Inflammatory macrophage treated with lipopolysaccharide for 1 hour (primary cell): Measurements from ENCODE around the gene BEND7.

Experiments used
- DNase-seq, 2 donors: peaks; one replicate each; pipeline ENCODE4 v3.0.0-alpha.2; 2020 to 2022

Gene BEND7

DNA sequence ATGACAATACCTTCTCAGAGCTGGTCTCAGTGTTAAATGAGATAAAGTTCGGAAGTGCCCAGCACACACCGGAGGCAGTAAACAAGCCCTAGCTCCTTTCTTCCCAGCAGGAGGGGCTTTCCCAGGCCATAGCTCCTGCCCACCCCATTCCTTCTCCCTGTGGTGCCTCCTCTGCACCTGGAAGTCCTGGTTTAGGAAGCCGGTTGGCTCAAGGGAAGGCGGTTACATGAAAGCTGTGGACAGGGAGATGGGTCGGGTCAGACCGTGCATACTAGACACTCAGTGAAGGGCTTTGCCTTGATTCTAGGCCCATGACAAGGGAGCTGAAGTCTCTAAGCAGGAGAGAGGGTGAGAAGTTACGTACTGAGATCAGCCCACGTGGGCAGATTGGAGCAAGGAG, 8.6 kb downstream of the BEND7 start:
- no peak for DNase-seq

DNA sequence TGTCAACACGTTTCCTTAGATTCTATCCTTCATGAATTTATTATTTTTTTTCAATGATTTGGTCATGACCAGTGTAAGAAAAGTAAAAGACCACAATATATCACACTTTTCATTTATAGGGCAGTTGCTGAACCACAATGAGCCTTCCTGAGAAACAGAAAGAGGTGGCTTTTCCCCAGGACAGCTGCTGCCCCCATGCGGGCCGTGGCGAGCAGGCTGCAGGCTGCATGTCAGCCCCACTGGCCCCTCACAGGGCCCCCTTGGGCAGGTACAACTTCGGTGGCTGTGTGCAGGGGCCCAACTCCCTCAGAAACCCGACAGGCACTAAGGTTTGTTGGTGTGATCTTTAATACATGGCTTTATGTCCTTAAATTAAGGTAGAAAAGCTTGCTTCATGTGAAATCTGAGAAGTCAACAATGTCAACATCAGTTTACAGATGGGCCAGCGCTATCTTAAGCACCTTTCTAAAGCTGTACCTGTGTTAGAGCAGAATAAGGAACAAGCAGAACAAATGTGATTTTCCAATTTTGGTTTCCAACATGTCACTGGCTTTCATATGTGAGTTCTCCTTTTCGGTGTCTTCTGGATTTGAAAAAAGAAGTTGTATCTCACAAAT, 10.6 kb downstream of the BEND7 start:
- DNase-seq = no peak

GRCh38 chr10:13517675-13518074, 11.1 kb downstream of the BEND7 start:
- DNase-seq = no peak

DNA sequence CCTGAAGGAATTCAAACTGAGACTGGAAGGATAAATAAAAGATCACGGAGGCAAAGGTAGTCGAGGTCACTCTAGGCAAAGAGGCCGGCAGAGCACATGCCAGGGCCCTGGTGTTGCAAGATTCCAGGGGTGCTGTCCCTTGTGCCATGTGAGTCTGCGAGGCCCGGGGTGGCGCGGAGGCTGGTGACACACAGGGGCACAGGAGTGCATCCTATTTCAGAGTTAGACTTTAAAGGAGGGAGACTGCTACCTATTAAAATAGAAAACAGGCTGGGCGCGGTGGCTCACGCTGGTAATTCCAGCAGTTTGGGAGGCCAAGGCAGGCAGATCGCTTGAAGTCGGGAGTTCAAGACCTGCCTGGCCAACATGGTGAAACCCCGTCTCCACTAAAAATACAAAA, 12.6 kb downstream of the BEND7 start:
- DNase-seq = no peak

DNA sequence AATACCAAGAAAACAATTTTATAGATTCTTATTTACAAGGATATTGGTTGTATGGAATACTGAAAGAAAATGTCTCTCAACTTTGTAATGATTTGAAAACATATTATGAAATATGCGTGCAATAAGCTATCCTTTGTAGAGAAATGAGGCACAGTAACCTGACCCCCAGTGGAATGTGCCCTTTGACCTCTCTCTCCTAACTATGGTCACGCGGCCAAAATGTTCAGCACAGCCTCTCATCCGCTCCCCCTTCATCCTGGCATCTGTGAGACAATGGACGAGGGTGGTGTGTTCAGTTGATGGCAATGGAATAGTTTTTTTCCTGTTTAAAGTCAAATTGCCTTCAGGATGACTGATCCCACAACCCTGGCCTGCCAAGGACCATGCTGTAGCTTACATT, 13.3 kb downstream of the BEND7 start:
- no peak for DNase-seq

DNA sequence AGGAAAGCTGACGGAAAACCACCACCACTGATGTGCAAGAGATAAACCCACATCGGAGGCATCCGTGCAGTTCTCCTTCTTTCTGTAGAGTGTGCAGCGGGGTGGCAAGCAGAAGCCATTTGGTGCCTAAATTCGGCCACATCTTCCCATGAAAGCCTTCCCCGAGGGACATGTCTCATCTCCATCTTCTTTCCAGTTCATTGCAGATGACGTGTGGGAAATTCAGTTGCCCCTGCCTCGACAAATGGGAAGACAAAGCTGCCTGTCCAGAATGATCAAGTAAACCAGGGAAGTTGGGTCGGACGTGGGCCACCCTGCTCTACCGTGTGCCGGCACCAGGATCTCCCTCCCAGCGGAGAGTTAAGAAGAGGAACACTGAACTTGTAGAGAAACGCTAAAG, 14.5 kb downstream of the BEND7 start:
- DNase-seq = no peak

DNA sequence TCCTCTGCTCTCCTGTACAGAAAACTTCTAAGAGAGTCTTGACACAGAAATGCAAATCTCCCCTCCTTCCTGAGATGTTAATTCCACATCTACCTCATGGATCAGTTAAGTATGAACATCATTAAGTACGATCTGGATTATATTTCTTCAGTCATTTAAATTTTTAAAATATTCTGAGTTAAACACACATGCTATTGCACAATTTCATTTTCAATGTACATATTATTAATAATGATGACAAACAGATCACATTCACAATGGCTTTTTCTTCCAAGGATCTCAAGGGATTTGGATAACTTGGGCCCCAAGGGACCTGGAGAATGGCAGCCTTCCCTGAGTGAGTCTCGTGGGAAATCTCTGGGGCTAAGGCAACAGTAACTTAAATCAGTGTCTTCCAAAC, 16.2 kb downstream of the BEND7 start:
- DNase-seq = no peak

DNA sequence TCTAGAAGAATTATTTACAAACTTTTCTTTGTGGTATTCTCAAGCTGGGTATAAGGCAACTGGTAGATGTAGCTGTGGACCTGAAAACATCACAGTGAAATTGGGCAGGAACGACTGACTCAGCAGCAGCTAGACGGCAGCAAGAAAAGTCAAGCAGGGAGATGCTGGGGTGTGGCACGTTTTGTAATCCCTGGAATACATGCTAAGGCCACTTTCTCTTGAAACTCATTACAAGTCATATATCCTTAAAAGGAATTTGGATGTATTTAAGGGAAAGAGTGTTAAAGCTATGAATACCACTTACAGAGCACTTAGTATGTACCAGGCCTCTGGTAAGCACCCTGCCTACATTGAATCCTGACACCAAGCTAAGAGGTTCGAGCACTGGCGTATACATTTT, 17.4 kb downstream of the BEND7 start:
- no peak for DNase-seq

GRCh38 chr10:13505052-13505680, 23.6 kb downstream of the BEND7 start:
- DNase-seq = no peak

DNA sequence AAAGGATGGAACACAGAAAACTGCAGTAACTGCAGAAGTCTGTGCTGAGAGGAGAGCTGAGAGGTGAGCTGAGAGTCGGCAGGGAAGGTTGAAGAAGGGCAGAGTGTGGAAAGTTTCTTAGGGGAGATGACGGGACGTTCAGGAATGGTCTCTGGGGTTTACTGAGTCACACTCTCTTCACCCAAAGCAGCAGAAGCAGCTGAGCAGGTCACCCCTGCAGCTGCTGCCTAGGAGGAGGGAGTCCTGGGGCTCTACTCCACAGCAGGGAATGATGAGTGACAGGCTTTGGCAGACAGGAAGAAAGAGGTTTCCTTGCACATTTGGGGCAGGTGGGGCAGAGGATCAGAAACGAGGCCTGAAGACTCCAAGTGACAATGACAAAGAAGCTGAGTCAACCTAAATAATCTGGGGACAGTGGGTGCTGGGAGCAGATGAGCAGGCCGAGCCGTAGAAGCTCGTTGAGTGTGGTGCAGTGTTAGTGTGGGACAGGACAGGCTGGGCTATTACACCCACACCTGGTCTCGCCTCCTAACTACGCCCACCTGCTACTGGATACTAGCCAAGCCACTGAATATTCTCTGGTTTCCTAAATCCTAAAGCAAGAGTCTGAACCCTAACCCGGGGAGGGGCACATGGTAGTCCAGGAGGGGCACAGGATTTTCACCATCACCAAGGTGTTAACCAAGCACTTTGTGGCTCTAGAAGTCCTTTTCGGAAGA, 24.9 kb downstream of the BEND7 start:
- no peak for DNase-seq

GRCh38 chr10:13502380-13502779, 26.4 kb downstream of the BEND7 start:
- no peak for DNase-seq

- DNase-seq = no peak
These were observed 28.6 kb downstream of the BEND7 start for GRCh38 chr10:13500201-13500600.

GRCh38 chr10:13499150-13499549, 29.7 kb downstream of the BEND7 start:
- no peak for DNase-seq

GRCh38 chr10:13496931-13497330, 31.9 kb downstream of the BEND7 start:
- no peak for DNase-seq

- no peak for DNase-seq
These were observed 32.6 kb downstream of the BEND7 start for GRCh38 chr10:13496164-13496563.

- DNase-seq = no peak
These were observed 36.2 kb downstream of the BEND7 start for GRCh38 chr10:13492493-13493180.

GRCh38 chr10:13491747-13492360, 37.0 kb downstream of the BEND7 start:
- no peak for DNase-seq

- no peak for DNase-seq
These were observed 38.3 kb downstream of the BEND7 start for GRCh38 chr10:13490503-13490902.

- no peak for DNase-seq
These were observed 39.7 kb downstream of the BEND7 start for GRCh38 chr10:13489035-13489599.

DNA sequence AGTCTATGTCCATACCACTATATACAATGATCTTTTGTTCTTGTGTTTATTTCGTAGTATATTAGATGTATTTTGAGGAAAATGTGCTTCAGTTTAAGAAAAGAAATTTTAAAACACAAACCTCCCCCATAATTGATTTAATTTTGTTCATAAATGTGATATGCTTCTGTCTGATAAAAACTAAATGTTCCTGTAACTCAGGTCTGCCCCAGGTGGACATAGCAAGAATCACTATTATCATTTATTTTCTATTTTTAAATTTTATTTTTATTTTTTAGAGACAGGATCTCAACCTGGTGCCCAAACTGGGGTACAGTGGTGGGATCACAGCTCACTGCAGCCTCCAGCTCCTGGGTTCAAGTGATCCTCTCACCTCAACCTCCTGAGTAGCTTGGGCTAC, 43.2 kb downstream of the BEND7 start:
- no peak for DNase-seq

- DNase-seq = no peak
These were observed 44.9 kb downstream of the BEND7 start for GRCh38 chr10:13483951-13484350.

GRCh38 chr10:13483073-13483472, 45.7 kb downstream of the BEND7 start:
- DNase-seq = no peak

GRCh38 chr10:13481690-13482089, 47.1 kb downstream of the BEND7 start:
- no peak for DNase-seq
